ENCODE results near the gene ADARB2.
A peak's percentile ranks its signal among the peaks of the same experiment; 100 is the strongest.

ADARB2 gene

GRCh38 chr10:1499359-1499957 lies 237.9 kb downstream of the ADARB2 start (continued):
- no peak for TF ChIP-seq ZBTB44 (tag by site-specific recombination; IDR thresholded peaks at IDR 0.05)
- peak; percentile 85; the same call in 1 of the 2 replicates for TF ChIP-seq HIC1 (tag by site-specific recombination; IDR thresholded peaks at IDR 0.05)
- TF ChIP-seq ZNF843 (tag by site-specific recombination; IDR thresholded peaks at IDR 0.05): peak; percentile 67; the same call in 1 of the 2 replicates
- peak; percentile 49; the same call in 1 of the 2 replicates for TF ChIP-seq ZEB2 (tag by site-specific recombination; IDR thresholded peaks at IDR 0.05)
- TF ChIP-seq ZNF488 (tag by site-specific recombination; IDR thresholded peaks at IDR 0.05): peak; percentile 95
- peak; percentile 47 for TF ChIP-seq SP2 (tag by site-specific recombination; IDR thresholded peaks at IDR 0.05)
- no peak for TF ChIP-seq REST (tag by site-specific recombination; IDR thresholded peaks at IDR 0.05)
- TF ChIP-seq ZBTB17 (tag by site-specific recombination; IDR thresholded peaks at IDR 0.05): peak; percentile 38
- TF ChIP-seq ZNF626 (tag by site-specific recombination; IDR thresholded peaks at IDR 0.05): no peak
- TF ChIP-seq ZFHX2 (tag by site-specific recombination; conservative IDR thresholded peaks at IDR 0.05): peak; percentile 47
- TF ChIP-seq SALL2 (tag by site-specific recombination; IDR thresholded peaks at IDR 0.05; ENCODE audit: borderline replicate concordance): peak; percentile 95; the same call in 1 of the 2 replicates
- peak; percentile 52 for TF ChIP-seq ZBTB7A (tag by site-specific recombination; IDR thresholded peaks at IDR 0.05; ENCODE audit: low read depth)
- TF ChIP-seq ZNF292 (tag by site-specific recombination; IDR thresholded peaks at IDR 0.05; ENCODE audit: borderline replicate concordance, low read depth): no peak; the same call in 1 of the 2 replicates
- TF ChIP-seq MZF1 (tag by site-specific recombination; IDR thresholded peaks at IDR 0.05; ENCODE audit: borderline replicate concordance): no peak
- TF ChIP-seq ZSCAN16 (tag by site-specific recombination; IDR thresholded peaks at IDR 0.05): no peak
- TF ChIP-seq ZNF16 (tag by site-specific recombination; IDR thresholded peaks at IDR 0.05; ENCODE audit: low read depth): no peak
- 0 out of 2 replicates have a peak, but pooled peaks have one; percentile 63 for TF ChIP-seq BCL11A (tag by site-specific recombination; IDR thresholded peaks at IDR 0.05; ENCODE audit: low read depth)
- TF ChIP-seq ZNF654 (tag by site-specific recombination; IDR thresholded peaks at IDR 0.05; ENCODE audit: low read depth): 0 out of 2 replicates have a peak, but pooled peaks have one; percentile 17
- peak; percentile 98 for TF ChIP-seq GLI4 (tag by site-specific recombination; IDR thresholded peaks at IDR 0.05)
- TF ChIP-seq IKZF3 (tag by site-specific recombination; IDR thresholded peaks at IDR 0.05): no peak
- TF ChIP-seq SP3 (tag by site-specific recombination; IDR thresholded peaks at IDR 0.05): peak; percentile 57
- TF ChIP-seq ZNF239 (tag by site-specific recombination; IDR thresholded peaks at IDR 0.05): peak; percentile 26; the same call in 1 of the 2 replicates
- peak; percentile 80 for TF ChIP-seq YY2 (tag by site-specific recombination; IDR thresholded peaks at IDR 0.05)
- peak; percentile 23; the same call in 1 of the 2 replicates for TF ChIP-seq FEZF1 (tag by site-specific recombination; IDR thresholded peaks at IDR 0.05)
- no peak for TF ChIP-seq ZNF211 (tag by site-specific recombination; IDR thresholded peaks at IDR 0.05; ENCODE audit: low read depth)
- TF ChIP-seq ZNF433 (tag by site-specific recombination; IDR thresholded peaks at IDR 0.05; ENCODE audit: low read depth): no peak
- 0 out of 2 replicates have a peak, but pooled peaks have one; percentile 32 for TF ChIP-seq ZNF473 (tag by site-specific recombination; IDR thresholded peaks at IDR 0.05)
- TF ChIP-seq OVOL3 (tag by site-specific recombination; IDR thresholded peaks at IDR 0.05): no peak
- no peak for TF ChIP-seq ZNF580 (tag by site-specific recombination; IDR thresholded peaks at IDR 0.05)
- no peak for TF ChIP-seq ZNF624 (tag by site-specific recombination; IDR thresholded peaks at IDR 0.05)
- no peak for TF ChIP-seq ZNF549 (tag by site-specific recombination; IDR thresholded peaks at IDR 0.05)
- TF ChIP-seq ZNF529 (tag by site-specific recombination; IDR thresholded peaks at IDR 0.05; ENCODE audit: insufficient replicate concordance): no peak
- peak; percentile 41; the same call in 1 of the 2 replicates for TF ChIP-seq ZNF629 (tag by site-specific recombination; IDR thresholded peaks at IDR 0.05)
